ENCODE measurements around the gene CDH12.
"Not testable (repeated sequence)": the region's sequence is repeated elsewhere in the genome, so short reads cannot be mapped to it uniquely, and the experiment has no call there.

CDH12 gene

GRCh38 chr5:22643356-22643755, 209.8 kb downstream of the CDH12 start:
- DNase-seq: no peak

- no peak for DNase-seq
Observed at GRCh38 chr5:22631683-22632082, 221.5 kb downstream of the CDH12 start.

GRCh38 chr5:22627029-22627428, 226.1 kb downstream of the CDH12 start:
- no peak for DNase-seq

GRCh38 chr5:22625451-22625850, 227.7 kb downstream of the CDH12 start:
- DNase-seq: no peak

- no peak for DNase-seq
Observed at GRCh38 chr5:22621084-22621483, 232.1 kb downstream of the CDH12 start.

GRCh38 chr5:22615964-22616363, 237.2 kb downstream of the CDH12 start:
- no peak for DNase-seq

- DNase-seq: no peak
Observed at GRCh38 chr5:22614486-22615094, 238.6 kb downstream of the CDH12 start.

GRCh38 chr5:22612928-22613327, 240.2 kb downstream of the CDH12 start:
- no peak for DNase-seq

- DNase-seq: no peak
Observed at GRCh38 chr5:22611327-22611726, 241.8 kb downstream of the CDH12 start.

- not testable (repeated sequence) for DNase-seq
Observed at GRCh38 chr5:22607498-22607897, 245.6 kb downstream of the CDH12 start.

- no peak for DNase-seq
Observed at GRCh38 chr5:22605473-22605872, 247.7 kb downstream of the CDH12 start.

GRCh38 chr5:22604711-22605110, 248.4 kb downstream of the CDH12 start:
- DNase-seq: no peak

- no peak for DNase-seq
Observed at GRCh38 chr5:22598796-22599195, 254.3 kb downstream of the CDH12 start.

GRCh38 chr5:22596404-22596970, 256.7 kb downstream of the CDH12 start:
- DNase-seq: no peak

GRCh38 chr5:22594491-22594890, 258.7 kb downstream of the CDH12 start:
- DNase-seq: no peak

GRCh38 chr5:22593592-22593991, 259.6 kb downstream of the CDH12 start:
- DNase-seq: no peak

- no peak for DNase-seq
Observed at GRCh38 chr5:22591461-22591860, 261.7 kb downstream of the CDH12 start.

- DNase-seq: no peak
Observed at GRCh38 chr5:22590677-22591268, 262.4 kb downstream of the CDH12 start.

- no peak for DNase-seq
Observed at GRCh38 chr5:22577711-22578110, 275.4 kb downstream of the CDH12 start.

GRCh38 chr5:22577006-22577405, 276.1 kb downstream of the CDH12 start:
- no peak for DNase-seq

- DNase-seq: no peak
Observed at GRCh38 chr5:22572941-22573340, 280.2 kb downstream of the CDH12 start.

- DNase-seq: no peak
Observed at GRCh38 chr5:22567983-22568382, 285.2 kb downstream of the CDH12 start.

- DNase-seq: no peak
Observed at GRCh38 chr5:22560147-22560546, 293.0 kb downstream of the CDH12 start.

GRCh38 chr5:22557251-22557650, 295.9 kb downstream of the CDH12 start:
- no peak for DNase-seq

- no peak for DNase-seq
Observed at GRCh38 chr5:22554475-22554874, 298.7 kb downstream of the CDH12 start.

Measured in stimulated activated CD4-positive, alpha-beta T cell treated with anti-CD3 and anti-CD28 coated beads, Interleukin-4, amount 100 ng/mL, for 1 hour (primary cell).